Activated CD8-positive, alpha-beta memory T cell treated with anti-CD3 and anti-CD28 coated beads for 36 hours (primary cell): ENCODE results near the gene CEMP1. TPM values are rescaled to one million over a fixed set of nuclear protein-coding genes. Genes with fewer than 3 reads are reported as not detected.

ENCODE experiments used
- CTCF ChIA-PET: fragments of 350-600 bp; sonication (Branson Sonifier 250); formaldehyde crosslinking; loops from one replicate; lab custom pipeline; 2021; ENCODE audit warnings: antibody characterized with exemption; lab: Charles Lee
- POLR2A ChIA-PET: fragments of 350-600 bp; sonication (Branson Sonifier 250); formaldehyde crosslinking; loops from one replicate; lab custom pipeline; 2021; ENCODE audit warnings: antibody characterized with exemption; lab: Charles Lee
- total RNA-seq, 2 experiments: library from RNA; stranded (reverse); gene quantifications; one replicate each; pipeline ENCODE4 v1.2.3, GENCODE V29; 2021

Gene CEMP1
- total RNA-seq, 2 experiments from 2014 or later: not detected

DNA sequence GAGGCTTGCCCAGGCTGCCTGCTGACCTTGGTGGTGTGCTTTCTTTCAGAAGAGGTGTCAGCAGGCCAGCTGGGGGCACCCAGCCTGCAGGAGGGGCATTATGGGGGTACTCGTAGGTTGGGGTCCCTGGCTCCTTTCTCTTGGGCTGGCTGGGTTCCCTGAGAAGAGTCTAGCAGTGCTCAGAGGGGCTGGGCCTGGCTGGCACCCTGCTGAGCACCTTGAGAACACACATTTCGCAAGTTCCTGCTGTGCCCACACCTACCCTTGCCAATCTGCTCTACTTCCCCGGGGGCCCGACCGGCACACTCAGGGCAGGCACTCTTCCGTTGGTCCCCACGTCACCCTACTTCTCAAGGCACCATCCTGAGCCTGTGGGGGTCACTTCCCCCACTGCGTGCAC is 5.1 kb downstream of the CEMP1 start:
- ChIA-PET POLR2A (no interaction called here), CTCF (no interaction called here)

DNA sequence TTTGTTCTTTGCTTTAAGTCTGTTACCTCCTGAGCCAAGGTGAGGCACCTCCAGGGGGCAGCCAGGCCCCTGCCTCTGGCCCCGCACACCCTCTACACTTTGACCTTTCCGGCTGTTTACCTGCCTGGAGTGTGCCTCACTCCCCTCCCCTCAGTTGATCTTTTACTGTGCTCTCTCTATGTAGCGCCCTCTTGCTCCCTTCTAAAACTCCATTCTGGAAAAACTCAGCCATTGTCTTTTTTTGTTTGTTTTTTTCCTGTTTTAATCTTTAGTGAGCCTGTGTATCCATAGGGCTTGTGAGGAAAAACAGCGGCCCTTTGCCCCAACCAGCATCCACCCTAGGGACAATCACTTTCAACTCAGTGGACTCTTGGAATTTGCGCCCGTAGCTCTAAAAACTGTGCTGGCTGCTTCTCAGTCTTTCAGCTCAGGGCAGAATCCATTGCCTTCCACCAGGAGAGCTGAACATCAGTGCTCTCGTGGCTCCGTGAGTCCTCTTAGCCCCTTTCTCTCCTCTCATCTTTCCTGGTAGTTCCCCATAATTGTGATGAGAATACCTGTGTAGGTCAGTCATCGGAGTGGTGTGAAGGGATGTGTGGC is 6.8 kb downstream of the CEMP1 start:
- POLR2A ChIA-PET: no interaction called here
- CTCF ChIA-PET: no interaction called here

- POLR2A ChIA-PET: no interaction called here
- CTCF ChIA-PET: no interaction called here
These were observed 7.4 kb downstream of the CEMP1 start for GRCh38 chr16:2523801-2524231.

GRCh38 chr16:2520784-2521531 is 10.2 kb downstream of the CEMP1 start:
- ChIA-PET POLR2A (interaction anchor here (0.6 to 1.7 kb wide), 4 partner anchors 10 to 1100 kb away, joined by 6 to 23 read pairs (median 10); partner anchors contain the start of genes CEMP1 and PDPK1), CTCF (interaction anchor here (1.0 to 1.2 kb wide), 2 partner anchors 10 to 18 kb away, joined by 3 to 5 read pairs; partner anchors contain the start of gene CEMP1)

- POLR2A ChIA-PET: interaction anchor here (0.7 to 1.7 kb wide), 5 partner anchors 11 to 45 kb away, joined by 3 to 23 read pairs (median 7); partner anchors contain the start of genes CEMP1, PDPK1 and TBC1D24
- CTCF ChIA-PET: interaction anchor here (1.0 to 1.2 kb wide), 2 partner anchors 11 to 19 kb away, joined by 3 to 5 read pairs; partner anchors contain the start of gene CEMP1
These were observed 11.0 kb downstream of the CEMP1 start, which contains the start of gene AMDHD2 for GRCh38 chr16:2520097-2520783. AMDHD2 (plus strand) TSS chr16:2520371; CDS start chr16:2520459, 88 bp downstream.

- ChIA-PET POLR2A (interaction anchor here (0.7 to 1.7 kb wide), 5 partner anchors 11 to 45 kb away, joined by 3 to 23 read pairs (median 7); partner anchors contain the start of genes CEMP1, PDPK1 and TBC1D24), CTCF (no interaction called here)
These were observed 11.5 kb downstream of the CEMP1 start for GRCh38 chr16:2519711-2520080.

DNA sequence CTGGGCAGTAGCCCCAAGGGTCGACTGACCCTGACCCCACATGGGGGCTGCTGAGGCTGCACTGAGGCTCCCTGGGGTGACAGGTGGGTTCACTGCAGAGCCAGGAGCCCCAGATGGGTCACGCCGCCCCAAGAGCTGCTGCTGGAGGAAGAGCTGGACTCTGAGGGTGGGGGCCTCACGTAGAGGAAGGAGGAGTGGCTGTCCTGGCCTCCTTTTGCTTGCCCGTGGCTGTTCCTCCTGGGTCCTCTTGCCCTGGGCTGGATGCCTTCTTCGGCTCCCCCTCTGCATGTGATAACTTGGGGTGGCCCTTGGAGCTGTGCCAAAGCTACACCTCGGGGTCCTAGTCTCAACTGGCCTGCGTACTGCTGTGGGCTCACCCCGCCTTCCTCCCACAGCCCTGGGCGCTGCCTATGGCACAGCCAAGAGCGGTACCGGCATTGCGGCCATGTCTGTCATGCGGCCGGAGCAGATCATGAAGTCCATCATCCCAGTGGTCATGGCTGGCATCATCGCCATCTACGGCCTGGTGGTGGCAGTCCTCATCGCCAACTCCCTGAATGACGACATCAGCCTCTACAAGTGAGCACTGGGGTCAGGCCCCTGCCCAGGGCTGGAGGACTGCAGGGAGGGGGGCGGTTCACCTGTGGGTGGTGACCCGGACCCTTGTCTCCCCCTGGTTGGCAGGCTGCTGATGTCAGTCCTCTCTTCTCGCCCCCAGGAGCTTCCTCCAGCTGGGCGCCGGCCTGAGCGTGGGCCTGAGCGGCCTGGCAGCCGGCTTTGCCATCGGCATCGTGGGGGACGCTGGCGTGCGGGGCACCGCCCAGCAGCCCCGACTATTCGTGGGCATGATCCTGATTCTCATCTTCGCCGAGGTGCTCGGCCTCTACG is 12.1 kb downstream of the CEMP1 start:
- CTCF ChIA-PET: interaction anchor here (1.7 kb wide), 1 partner anchor 18 kb away, joined by 6 read pairs; no protein-coding TSS in a partner anchor
- POLR2A ChIA-PET: interaction anchor here (1.1 to 1.7 kb wide), 3 partner anchors 13 to 19 kb away, joined by 4 to 23 read pairs (median 7); partner anchors contain the start of gene PDPK1

DNA sequence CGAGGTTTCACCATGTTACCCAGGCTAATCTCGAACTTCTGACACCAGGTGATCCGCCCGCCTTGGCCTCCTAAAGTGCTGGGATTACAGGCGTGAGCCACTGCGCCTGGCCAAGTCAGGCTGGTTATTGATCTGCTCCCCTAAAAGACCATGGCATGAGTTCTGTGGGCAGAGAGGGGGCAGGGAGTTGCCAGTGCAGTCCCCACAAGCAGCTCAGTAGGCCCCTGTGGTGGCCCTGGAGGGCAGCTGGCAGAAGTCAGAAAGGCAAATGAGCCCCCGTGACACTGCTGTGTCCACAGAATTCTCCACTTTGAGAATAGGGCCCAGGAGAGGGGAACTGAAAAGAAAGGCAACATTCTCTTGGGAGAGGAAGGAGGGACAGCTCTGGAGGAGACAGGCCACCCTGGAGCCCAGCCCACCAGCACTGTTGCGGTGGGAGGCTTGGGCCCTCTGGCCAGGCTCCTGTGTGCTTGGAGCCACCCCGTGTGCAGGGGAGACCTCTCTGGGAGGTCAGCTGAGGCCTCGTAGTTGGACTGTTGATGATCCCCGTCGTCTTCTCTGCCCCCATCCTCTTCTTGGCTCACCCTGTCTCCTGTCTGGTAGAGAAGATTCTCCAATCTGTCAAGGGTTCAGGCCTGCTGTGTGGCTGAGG is 13.1 kb downstream of the CEMP1 start:
- ChIA-PET CTCF (interaction anchor here (1.7 kb wide), 1 partner anchor 17 kb away, joined by 6 read pairs; no protein-coding TSS in a partner anchor), POLR2A (interaction anchor here (1.1 kb wide), 1 partner anchor 14 kb away, joined by 4 read pairs; no protein-coding TSS in a partner anchor)

GRCh38 chr16:2516391-2517240 is 14.6 kb downstream of the CEMP1 start:
- ChIA-PET CTCF (interaction anchor here (1.8 kb wide), 1 partner anchor 43 kb away, joined by 3 read pairs; no protein-coding TSS in a partner anchor), POLR2A (no interaction called here)

DNA sequence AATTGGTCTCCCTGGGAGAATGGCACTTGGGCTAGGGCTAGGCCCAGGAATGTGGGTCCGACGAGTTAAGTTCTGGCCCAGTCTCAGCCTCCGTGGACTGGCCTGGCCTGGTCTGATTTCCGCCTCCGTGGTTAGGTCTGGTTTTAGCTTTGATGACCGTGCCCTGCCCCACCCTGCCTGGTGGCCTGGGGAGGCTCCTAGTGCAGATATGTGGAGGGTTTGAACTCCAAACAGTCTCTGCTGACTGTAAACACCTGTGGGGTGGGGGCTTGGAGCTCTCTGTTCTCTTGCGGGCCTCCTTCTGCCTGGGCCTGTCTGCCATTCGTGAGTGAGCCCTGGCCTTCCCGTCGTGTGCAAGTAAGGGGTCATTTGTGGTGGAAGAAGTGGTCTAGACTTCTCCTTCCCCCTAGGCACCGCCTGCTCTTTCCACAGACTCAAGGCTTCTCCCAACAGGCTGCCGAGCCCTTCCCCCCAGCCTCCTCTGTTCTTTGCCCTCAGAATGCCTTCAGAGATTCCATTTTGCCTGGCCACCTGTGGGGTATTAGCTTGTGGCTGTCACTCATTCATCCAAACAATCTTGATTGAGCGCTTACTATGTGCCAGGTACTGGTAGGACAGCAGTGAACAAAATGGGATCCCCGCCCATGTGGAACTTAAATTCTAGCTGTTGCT is 15.9 kb downstream of the CEMP1 start:
- POLR2A ChIA-PET: interaction anchor here (0.5 to 1.5 kb wide), 3 partner anchors 14 to 24 kb away, joined by 3 to 7 read pairs (median 4); no protein-coding TSS in a partner anchor

DNA sequence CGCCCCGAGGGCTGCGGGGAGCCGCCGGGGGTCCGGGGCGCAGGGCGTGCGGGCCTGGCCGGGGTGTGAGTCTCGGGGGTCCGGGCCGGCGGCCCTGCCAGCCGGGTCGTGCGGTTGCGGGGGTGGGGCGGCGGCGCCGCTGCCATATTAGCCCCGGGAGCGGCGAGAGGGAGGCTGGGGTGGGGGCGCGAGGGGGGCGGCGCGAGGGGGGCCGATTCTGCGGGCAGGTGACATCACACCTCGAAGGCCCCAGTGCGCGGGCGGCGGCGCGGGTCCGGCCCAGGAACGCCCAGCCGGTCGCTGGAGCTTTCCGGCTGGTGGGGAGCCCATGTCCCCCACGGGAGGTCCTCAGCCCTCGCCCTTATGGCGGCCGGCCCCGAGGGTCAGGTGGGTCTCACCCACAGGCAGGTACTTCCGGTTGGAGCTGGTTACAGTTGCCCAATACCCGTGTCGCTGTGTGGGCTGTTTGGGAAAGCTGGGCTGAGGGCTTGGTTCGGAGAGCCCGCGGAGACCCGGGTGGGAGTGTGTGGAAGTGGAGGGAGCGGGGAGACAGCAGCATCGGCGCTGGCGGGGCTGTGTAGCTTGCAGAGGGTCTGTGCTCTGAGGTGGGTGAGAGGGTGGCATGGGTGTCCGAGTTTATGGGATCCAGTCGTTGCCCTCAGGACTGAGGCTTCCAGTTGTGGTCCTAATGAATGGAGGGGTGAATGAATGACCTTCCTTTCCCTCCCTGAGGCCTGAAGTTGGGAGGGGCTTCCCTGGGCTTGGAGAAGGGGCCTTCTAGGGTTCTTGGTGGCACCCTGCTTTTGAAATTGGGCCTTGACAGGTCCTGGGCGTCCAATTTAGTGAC is 16.7 kb downstream of the CEMP1 start:
- CTCF ChIA-PET: interaction anchor here (1.1 to 2.8 kb wide), 4 partner anchors 13 to 85 kb away, joined by 3 to 9 read pairs (median 4); partner anchors contain the start of gene CCNF
- POLR2A ChIA-PET: interaction anchor here (1.0 to 1.5 kb wide), 2 partner anchors 13 to 18 kb away, joined by 3 to 7 read pairs; no protein-coding TSS in a partner anchor

More for the DNA sequence above, 15.9 kb downstream of the CEMP1 start:
- CTCF ChIA-PET: interaction anchor here (0.6 to 2.8 kb wide), 6 partner anchors 14 to 761 kb away, joined by 3 to 9 read pairs (median 4); partner anchors contain the start of gene CCNF

DNA sequence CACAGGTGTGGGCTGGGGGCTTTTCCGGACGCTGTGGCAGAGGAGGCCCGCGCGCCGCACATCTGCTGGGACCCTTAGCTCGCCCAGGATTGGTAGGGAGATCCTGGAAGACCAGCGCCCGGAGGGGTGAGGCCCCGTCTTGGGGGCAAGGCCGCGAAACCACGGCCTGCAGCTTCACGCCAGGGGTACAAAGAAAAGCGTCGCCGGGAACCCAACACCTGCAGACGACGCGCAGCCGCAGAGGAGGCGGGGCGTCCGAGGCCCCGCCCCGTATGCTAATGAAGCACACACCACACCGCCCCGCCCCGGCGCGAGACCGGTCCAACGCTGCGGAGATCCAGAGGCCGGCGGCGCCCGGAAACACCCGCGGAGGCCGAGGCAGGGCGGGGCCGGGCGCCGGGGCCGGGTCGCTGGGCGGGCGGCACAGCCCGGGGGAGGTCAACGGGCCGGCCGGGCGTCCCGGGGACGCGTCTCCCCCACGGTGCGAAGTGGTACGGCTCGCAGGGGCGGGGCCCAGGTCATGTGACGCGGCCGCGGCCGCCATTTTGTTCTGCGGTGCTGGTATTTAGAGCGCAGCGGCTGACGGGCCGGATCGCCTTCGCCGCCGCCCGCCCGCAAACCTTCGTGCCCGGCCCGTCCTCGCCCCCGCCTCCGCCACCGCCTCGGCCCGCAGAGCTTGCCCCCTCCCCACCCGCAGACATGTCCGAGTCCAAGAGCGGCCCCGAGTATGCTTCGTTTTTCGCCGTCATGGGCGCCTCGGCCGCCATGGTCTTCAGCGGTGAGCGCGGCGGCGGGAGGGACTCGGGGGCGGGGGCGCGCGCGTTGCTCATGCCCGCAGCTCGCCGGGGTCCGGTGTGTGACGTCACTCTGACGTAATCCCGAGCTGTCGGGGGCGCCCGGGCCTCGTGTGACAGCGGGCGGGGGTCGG is 17.5 kb downstream of the CEMP1 start, which contains the start of gene ATP6V0C:
Gene ATP6V0C (plus strand): TSS at position 548 of the 928 bp plus-strand sequence. CDS start 152 bp downstream, at position 700.
- ChIA-PET POLR2A (interaction anchor here (0.6 to 1.5 kb wide), 3 partner anchors 18 to 45 kb away, joined by 3 to 7 read pairs (median 5); partner anchors contain the start of gene CEMP1), CTCF (interaction anchor here (1.1 to 2.8 kb wide), 2 partner anchors 12 to 19 kb away, joined by 4 to 9 read pairs; no protein-coding TSS in a partner anchor)

- POLR2A ChIA-PET: interaction anchor here (0.6 to 1.1 kb wide), 2 partner anchors 18 to 45 kb away, joined by 3 to 5 read pairs; partner anchors contain the start of gene CEMP1
- CTCF ChIA-PET: interaction anchor here (0.9 to 2.8 kb wide), 3 partner anchors 10 to 217 kb away, joined by 3 to 9 read pairs (median 3); no protein-coding TSS in a partner anchor
These were observed 18.3 kb downstream of the CEMP1 start for GRCh38 chr16:2512735-2513404.
